GM21381 (cell line): ENCODE results near the gene CCR7.

Experiments
- ATAC-seq: cut with Tn5 transposase; IDR thresholded peaks from one replicate; pipeline ENCODE4 v1.9.1; 2021; ENCODE audit warnings: mild to moderate bottlenecking, moderate library complexity; ENCODE audit not compliant: unreplicated experiment

The CCR7 gene

GRCh38 chr17:40563220-40564052, 1.8 kb downstream of the CCR7 start:
- no peak for ATAC-seq

DNA sequence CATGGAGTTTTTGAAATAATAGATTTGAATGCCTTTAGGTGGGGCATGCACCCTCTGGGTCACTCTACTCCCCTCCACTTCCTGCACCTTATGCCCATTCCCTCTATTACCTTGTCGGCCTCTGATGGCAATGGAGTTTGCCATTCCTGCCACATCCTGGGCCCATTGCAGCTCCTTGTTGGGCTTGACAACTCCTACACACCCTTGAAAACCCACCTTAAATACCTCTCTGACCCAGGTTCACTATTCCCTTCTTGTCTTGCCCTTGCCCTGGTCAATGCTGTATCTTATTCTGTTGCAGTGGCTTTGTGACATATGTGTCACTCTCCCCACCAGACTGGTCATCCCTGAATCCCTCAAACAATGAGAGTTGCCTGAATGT, 2.4 kb downstream of the CCR7 start:
- ATAC-seq = no peak

GRCh38 chr17:40561871-40562611, 3.2 kb downstream of the CCR7 start:
- ATAC-seq = peak; percentile 33

- ATAC-seq = peak; percentile 25
Measured at GRCh38 chr17:40561294-40561870, 3.9 kb downstream of the CCR7 start.

DNA sequence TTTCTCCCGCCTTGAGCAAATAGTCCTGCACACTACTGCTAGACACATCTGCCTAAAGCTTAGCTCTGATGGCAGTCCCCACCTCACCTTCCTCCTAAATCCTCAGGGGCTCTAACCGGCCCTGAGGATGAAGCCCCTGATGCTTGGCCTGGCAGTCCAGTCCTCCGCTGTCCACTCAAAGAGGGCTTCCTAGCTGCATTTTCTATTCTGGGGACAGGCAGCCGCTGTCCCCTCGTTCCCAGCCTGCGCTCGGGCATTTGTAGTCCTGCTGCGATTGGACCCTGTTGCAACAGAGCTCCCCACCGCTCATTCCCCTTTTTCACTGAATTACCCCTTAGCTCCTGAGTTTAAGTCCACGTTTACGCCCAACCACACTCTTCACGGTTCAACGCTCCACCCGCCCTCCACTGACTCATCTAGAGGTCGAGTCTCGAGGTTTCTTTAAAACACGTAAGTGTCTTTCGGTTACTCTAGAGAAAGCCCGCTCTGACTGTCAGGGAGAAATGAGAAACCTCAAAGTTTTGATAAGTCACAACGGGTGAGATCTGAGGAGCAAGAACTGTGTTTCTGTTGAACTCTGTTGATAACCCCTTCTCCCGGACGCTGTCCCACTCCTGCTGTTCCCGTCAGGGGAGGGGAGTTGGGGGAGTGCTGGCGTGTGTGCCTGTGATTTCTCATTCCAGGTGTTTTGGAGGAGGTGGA, 4.5 kb downstream of the CCR7 start:
- ATAC-seq = peak; percentile 52

GRCh38 chr17:40559954-40560591, 5.2 kb downstream of the CCR7 start:
- no peak for ATAC-seq

GRCh38 chr17:40559564-40559916, 5.7 kb downstream of the CCR7 start:
- ATAC-seq = no peak

DNA sequence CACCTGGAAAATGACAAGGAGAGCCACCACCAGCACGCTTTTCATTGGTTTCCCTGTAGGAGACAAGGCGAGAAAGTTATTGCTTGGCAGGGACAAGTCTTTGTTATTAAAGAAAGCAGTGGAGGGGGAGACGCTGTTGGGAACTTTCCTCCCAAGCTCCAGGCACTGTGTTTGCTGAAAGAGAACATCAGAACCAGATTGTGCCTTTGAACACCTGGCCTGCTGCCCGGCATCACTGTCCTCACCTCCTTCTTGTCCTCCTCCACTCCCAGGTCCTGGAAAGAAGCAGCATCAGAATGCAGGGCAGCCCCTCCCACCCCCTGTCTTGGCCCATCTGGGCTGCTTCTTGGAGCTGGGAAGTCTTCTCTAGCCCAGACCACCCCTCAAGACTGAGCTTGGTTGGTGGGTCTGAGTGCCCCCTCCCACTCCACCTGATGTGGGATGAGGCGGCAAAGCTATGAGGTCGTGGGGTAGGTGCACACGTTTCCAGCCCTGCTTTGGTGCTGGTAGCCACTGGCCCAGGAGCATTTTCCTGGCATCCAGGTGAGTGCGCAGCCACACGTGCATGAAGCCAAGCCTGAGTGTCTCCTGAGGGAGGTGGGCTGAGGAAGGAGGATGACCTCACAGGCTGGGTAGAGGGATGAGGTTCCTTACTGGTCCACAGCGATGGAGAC, 6.2 kb downstream of the CCR7 start:
- ATAC-seq = no peak

GRCh38 chr17:40558300-40558889, 6.9 kb downstream of the CCR7 start:
- ATAC-seq = no peak

DNA sequence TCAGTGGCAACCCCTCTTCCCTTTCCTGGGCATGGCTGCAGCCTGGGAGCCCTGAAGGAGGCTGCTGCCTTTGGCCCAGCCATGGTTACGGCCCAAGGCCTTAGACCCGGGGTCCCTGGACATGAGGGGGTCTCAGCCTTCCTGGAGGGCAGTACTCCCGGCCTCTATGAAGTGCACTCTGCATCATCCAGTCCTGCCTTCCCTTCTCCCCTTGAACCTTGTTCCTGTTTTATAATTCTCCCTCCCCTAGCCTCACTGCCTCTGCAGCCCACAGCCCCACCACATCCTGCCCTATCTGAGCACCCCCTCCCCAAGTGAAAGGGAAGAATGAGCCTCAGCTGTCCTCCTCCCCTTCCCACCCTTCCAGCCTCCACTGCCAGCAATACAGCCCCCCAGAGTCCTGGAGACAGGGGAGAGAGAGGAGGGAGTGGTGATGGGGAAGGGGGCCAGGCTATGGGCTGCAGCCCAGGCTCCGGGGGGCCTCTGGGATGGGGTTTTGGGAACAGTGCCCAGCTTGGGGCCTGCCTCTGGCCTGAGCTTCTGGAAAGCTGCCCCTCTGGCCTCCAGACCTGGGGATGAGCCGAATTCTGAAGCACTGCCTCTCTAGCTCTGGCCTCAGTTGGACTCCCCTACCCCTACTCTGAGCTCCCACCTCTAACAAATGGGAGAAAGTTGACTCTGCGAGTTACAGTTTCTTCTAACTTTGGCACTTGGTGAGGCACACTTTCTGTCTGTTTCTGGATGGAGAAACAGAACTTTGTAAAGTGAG, 7.6 kb downstream of the CCR7 start:
- ATAC-seq = no peak

DNA sequence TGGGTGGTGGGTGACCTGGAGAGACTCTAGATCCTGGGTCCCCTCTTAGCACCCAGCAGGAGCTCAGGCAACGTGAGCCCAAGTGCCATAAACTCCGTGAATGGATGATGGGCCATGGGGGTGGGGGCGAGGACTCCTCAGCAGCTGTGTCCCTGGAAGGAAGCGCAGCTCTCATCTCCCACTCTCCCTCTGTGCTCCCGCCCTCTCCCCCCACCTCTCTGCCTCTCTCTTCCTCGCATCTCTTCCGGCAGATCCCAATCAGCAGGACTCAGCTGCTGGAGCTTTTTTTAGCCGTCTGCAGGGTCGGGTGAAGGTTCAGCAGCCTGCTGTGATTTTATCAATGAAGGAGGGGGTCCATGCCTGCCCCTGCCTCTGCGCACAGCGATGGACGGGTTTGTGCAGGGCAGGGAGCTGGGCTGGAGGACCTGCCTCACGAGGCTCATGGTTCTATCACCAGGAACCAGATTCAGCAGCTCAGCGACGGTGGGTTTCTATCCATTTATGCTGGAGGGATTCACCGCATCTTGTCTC, 8.3 kb downstream of the CCR7 start:
- no peak for ATAC-seq

- no peak for ATAC-seq
Measured at GRCh38 chr17:40556198-40556661, 9.0 kb downstream of the CCR7 start.

DNA sequence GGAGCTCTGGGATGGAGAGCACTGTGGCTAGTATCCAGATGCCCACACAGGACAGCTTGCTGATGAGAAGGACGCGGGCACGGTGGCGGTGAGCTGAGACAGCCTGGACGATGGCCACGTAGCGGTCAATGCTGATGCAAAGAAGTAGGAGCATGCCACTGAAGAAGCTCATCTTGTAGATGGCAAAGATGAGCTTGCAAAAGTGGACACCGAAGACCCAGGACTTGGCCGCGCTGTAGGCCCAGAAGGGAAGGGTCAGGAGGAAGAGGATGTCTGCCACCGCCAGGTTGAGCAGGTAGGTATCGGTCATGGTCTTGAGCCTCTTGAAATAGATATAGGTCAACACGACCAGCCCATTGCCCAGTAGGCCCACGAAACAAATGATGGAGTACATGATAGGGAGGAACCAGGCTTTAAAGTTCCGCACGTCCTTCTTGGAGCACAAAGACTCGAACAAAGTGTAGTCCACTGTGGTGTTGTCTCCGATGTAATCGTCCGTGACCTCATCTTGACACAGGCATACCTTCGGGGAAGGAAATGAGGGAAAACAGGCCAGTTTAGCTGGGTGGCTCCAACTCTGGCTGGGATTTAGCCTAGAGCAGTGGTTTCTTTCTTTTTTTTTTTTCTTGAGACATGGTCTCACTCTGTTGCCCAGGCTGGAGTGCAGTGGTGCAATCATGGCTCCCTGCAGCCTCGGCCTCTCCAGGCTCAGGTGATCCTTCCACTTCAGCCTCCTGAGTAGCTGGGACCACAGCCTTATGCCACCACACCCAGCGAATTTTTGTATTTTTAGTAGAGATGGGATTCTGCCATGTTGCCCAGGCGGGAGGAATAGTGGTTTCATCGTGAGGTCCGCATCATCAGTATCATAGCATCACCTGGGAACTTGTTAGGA, 9.7 kb downstream of the CCR7 start:
- no peak for ATAC-seq

DNA sequence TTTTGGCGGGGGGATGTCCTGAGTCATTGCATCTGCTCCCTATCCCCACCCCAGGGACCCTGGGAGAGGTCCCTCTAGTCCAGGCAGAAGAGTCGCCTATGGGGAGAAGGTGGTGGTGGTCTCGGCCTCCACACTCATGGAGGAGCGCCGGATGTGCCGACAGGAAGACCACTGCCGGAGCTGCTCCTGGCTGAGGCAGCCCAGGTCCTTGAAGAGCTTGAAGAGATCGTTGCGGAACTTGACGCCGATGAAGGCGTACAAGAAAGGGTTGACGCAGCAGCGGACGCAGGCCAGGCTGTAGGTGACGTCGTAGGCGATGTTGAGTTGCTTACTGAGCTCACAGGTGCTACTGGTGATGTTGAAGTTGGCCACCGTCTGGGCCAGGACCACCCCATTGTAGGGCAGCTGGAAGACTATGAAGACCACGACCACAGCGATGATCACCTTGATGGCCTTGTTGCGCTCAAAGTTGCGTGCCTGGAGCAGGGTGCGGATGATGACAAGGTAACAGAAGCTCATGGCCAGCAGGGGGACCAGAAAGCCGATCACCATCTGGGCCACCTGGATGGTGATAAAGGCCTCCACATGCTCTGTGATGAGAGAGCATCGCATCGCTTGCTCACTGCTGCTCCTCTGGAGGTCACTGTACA, 10.5 kb downstream of the CCR7 start:
- ATAC-seq = no peak

GRCh38 chr17:40553694-40554534, 11.4 kb downstream of the CCR7 start:
- no peak for ATAC-seq
